ENCODE results near the gene ABCA4.

Gene ABCA4

DNA sequence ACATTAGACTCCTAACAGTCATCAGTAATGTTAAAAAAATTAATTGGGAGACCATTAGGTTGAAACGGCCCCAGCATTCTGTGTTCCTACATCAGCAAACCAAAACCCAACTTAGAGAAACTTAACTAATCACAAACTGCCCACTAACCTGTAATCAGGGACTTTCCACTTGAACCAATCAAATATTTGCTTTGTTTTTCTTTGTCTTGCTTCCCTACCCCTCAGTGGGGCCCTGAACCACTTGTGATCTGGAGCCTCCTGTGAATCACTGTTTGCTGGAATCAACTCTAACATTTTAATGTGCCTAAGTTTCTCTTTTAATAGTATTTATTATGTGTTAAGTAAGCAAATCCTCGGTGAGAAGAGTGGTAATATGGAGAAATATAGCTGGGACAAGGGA, 64.0 kb downstream of the ABCA4 start:
- in situ Hi-C loops (cut with HindIII; ENCODE audit: low sequenced_read_pairs), result no loop called here

DNA sequence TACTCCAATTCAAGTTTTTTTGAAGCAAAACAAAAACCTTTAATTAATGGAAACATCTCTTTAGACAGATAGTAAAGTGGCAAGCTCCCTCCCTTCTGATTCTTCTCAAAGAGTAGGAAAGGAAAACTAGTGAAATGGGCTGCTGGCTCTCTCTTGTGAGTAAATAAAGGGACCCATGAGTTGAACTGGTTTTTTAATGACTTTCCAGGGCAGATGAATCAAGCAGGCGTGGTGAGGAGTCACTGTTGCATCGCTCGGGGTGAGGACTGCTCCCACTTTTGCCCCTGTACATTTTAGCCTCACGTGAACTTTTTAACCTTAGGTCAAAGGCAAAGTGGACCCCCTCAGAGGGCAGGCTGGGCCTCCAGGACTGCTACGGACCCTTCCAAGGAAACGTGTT, 64.8 kb downstream of the ABCA4 start:
- in situ Hi-C loops (cut with HindIII; ENCODE audit: low sequenced_read_pairs), result no loop called here

DNA sequence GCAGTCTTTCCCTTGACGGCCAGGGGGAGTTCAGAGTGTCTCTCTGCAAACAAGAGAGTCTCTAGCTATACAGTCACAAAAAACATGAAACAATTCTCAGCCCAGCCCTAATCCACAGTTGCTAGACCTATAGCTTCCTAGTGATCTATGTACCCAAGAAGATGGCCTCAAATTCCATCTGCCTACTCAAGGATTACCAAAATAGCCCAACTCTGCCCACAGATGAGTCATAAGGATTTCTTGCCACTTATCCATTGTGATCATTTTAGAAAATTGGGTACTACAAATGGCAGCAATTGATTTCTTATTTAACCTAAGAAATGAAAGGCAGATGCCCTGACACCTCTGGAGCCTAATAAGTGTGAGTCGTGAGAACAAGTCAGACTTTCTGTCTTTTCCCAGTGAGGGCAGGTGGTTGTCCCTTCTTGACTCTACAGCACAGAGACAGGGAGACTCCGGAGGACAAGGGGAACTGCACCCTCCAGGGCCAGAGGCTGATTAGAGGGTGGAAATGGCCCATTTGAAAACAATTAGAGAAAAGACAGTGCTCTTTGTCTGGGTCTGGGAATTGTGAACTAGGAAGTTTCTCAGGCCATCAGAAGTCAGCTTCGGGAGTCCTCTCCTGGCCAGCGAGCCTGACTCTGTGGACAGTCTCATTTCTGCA, 65.4 kb downstream of the ABCA4 start:
- in situ Hi-C loops (cut with HindIII; ENCODE audit: low sequenced_read_pairs), result no loop called here

DNA sequence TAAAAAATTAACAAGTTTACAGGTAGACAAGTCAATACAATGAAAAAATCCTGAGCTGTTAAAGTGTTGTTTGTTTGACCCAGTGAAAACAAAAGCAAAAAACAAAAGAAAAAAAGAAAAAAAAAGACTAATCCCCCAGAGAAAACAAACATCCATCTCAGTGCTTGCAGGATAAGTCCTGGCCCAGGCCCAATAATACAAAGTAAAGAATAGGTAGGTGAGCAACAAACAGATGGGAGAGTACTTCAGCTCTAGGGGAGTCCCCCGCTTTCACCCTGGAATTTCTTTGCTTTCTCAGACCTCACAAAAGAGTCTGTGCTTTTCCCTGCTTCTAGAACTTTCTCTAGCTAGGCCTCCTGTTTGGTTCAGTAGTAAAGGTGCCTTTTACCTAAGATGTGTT, 70.3 kb downstream of the ABCA4 start:
- in situ Hi-C loops (cut with HindIII; ENCODE audit: low sequenced_read_pairs), result no loop called here

DNA sequence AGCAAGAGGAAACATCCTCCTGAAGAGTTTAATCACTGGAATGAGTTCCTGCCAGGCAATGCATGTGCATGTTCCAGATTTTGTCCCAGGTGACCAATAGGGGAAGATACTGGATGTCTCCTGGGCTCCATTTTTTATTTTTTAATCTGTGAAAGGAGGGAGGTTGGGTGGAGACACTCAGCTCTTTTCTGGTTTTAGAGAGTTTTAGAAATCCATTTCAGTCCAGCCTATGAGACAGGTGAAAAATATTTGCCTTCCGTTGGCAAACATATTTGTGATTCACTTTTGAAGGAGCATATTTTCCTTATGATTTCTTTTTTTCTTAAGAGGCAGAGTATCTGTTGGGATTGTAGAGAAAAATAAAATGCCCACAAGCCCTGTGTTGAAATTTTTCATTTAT, 70.7 kb downstream of the ABCA4 start:
- in situ Hi-C loops (cut with HindIII; ENCODE audit: low sequenced_read_pairs), result no loop called here

DNA sequence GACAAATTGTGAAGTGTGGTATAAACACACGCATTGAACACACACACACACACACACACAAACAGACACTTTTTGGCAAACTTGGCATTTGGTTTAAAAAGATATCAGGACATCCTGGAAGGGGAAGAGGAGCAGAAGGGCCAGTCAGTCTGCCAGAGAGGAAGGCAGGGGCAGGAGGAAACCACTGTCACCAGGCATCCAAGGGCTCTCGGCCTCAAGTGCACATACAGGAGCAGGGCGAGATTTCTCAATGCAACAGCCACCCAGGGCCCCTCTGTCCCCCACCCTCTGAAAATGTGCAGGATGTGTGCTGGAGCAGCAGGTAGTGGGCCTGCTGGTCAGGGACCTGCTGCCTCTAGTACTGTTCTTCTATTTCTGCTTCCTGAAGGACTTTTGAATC, 71.2 kb downstream of the ABCA4 start:
- in situ Hi-C loops (cut with HindIII; ENCODE audit: low sequenced_read_pairs), result no loop called here

DNA sequence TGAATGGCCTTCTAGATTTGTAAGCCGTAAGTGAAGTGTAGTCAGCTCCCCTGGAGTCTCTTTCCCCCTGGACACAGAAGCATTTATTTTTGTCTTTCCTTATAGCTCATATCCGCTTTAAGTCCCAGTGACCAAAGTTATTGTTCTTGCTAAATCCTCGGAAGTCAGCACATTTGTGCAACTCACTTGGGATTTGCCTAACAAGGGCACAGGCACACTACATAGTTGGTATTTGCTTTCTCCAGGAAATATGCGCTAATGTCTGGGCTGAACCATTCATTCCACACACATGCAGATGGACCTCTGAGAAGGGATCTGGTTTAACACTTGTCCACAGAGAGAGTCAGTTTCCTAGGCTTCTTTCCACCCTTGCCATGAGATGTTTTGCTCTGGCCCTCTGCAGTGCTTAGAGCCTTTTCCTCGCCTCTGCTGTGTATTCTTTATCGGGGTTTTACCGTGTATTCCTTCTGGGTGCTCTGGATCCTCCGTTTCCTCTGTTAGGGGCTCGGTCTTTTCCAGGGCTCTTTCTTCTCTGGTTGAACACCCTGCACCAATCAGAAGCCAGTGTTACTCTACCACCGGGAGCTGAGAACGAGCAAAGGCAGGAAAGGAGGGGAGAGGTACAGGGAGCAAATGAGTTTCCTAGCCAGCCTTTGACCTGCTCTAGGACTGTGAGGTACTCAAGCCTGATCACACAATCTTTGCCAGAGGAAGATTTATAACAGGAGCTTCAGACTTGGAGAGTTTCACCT, 72.4 kb downstream of the ABCA4 start:
- in situ Hi-C loops (cut with HindIII; ENCODE audit: low sequenced_read_pairs), result no loop called here

DNA sequence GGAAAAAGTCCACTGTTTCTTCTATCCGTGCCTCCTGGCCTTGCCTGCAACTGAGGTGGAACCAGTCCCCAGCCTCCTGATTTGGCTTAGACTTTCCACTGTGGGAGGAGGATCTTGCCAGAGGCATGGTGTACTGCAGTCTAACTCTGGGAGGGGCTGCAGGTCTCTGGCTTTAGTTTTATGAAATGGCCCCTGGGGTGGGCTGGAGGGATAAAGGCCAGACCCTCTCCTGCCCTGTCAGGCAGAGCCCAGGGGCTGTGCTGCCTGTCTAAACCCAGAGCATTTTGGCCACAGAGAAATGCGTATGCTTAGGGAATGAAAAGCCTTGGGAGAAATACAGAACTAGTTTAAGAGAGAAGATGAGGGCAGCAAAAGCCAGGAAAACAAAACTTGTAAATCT, 73.0 kb downstream of the ABCA4 start:
- in situ Hi-C loops (cut with HindIII; ENCODE audit: low sequenced_read_pairs), result no loop called here

DNA sequence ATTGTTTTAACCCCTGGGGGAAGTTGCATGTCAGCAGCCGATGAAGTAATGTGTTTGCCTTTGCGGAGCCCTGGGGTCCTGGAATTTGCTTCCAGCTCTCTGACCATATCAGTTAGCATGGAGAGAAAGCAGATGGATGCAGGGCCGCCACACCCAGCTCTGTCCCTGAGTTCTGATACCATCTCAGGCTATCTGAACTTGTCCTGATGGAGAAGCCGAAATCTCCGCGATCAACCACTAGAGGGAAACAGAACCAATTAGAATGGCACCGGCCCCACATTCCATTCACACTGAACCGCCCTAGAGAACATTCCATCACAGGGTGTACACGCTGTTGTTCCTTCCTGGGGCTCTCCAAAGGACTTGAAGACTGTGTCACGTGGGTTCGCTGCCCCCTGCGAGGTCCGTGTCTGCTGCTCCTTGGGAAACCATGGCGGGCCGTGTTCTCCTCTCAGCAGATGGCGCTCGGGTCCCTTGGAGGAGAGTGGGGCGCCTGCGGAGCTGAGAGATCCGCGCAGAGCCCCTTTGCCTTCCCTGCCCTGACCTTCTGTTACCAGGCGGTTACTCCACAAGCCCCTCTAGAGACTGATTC, 75.4 kb downstream of the ABCA4 start:
- in situ Hi-C loops (cut with HindIII; ENCODE audit: low sequenced_read_pairs), result no loop called here

DNA sequence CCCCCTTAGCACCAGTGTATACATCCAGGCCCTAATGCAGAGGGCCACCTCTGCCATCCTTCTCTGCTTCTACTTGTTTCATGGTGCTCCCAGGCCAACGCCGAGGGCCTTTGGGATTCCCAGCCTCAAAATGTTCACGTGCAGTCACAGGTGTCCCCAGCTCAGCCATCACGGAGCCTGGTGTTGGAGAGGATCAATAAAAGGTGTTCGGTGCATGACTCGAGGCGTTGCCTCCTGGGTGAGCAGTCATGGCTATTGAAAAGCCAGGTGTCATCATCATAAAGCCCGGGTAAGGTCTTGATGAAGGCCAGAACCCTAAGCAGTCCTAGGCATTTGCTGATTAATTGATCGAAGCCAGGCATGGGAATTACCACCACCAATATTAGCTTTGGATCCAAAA, 76.1 kb downstream of the ABCA4 start:
- in situ Hi-C loops (cut with HindIII; ENCODE audit: low sequenced_read_pairs), result no loop called here

DNA sequence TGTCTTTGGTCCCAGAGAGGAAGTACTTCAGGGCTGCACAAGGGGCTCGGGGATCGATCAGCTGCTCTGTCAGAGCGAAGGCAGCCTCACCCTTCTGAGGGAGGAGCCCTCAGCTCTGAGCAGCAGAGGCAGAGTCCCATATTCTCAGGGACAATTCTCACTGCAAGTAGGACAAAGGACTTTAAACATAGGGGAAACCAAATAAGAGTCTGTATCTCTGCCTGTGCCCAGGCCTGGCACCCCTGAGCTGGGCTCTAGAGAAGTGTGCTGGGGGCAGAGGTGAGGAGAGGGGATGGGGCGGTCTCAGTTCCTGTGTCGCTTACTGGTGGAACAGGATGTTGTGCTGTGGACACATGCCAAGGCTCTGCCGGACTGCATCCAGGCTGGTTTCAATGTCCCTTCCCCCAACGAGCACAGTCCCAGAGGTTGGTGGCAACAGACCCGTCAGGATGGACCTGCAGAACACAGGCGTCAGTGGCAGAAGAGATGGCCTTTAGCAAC, 76.6 kb downstream of the ABCA4 start:
- in situ Hi-C loops (cut with HindIII; ENCODE audit: low sequenced_read_pairs), result no loop called here

DNA sequence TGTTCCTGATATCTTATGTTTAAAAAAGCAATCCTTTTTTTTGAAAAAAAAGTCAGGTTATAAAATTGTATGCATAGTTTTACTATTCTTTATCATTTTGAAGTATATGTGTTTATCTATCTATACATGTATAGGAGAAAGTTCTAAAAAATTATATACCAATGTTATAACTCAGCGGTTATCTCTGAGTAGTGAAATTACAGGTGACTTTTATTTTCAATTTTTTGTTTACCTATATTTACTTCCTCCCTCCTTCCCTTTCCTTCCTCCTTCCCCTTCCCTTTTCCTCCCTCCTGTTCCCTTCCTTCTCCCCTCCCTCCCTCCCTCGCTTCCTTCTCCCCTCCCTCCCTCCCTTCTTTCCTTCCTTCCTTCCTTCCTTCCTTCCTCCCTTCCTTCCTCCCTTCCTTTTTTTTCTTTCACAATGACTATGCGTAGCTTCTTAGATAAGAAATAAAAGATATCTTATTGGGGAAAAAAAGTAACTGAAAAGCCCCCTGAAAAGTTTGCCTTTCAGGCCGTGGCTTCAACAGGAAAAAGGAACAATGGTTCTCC, 77.1 kb downstream of the ABCA4 start:
- in situ Hi-C loops (cut with HindIII; ENCODE audit: low sequenced_read_pairs), result no loop called here

DNA sequence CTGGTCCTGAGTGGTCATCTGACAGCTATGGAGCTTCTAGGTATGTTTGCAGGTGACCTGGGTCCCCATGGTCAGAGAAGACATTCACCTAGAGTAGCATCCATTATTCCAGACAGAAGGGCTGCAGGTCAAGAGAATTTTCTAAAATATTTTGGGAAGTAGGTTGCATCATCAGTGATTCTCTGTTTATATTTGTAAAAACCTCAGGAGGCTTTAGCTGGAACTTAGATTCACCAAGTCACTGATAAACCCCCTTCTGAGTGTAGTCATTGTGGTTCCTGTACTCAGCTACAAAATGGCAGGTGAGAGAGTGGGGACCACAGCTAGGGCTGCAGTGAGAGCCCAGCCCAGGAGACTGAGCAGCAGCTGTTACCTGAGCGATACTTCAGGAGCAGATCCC, 78.6 kb downstream of the ABCA4 start:
- in situ Hi-C loops (cut with HindIII; ENCODE audit: low sequenced_read_pairs), result no loop called here

DNA sequence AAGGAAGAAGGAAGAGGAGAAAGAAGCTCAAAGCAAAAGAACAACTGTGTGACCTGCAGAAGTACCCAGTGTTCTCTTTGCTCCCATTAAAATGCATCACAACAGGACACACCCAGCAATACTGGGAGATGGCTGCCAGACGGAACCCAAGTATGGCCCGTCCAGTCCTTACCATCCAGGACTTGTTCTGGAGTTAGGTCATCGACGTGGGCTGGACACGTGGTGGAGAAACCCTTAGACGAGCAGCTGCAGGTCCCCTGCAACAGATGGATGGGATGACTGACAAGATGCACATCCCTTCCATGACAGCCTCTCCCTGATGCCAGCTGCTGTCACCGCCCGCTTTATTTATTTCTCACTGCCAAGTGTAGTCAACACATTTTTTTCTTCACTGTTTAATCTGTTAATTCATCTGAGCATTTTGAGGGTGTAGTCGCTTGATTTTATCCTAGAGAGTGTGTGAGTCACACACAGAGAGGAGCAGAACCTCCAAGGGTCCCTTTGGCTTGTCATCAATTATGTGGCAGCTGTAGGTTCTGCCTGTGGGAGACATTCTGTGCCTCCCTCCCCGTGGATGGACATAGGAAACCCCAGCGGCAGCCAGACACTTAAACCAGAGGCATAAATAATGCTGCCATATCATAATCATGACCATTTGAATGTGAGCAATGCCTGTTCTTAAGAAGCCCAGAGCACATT, 80.9 kb downstream of the ABCA4 start:
- in situ Hi-C loops (cut with HindIII; ENCODE audit: low sequenced_read_pairs), result no loop called here

DNA sequence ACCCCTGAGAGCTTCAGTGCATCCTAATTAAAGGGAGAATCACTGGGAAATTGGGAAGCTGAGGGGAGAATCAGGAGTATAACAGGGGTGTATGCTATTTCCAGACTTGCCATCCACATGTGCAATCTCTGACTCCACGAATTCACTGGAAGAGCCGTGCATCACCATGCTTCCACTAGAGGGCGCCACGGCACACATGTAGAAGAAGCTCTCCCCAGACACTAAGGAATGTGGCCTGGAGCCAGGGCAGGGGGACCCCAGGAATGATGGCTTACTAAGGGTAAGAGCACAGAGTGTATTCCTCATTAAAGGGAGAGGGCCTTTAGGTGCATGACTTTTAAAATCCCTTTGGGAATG, 81.5 kb downstream of the ABCA4 start:
- in situ Hi-C loops (cut with HindIII; ENCODE audit: low sequenced_read_pairs), result no loop called here

DNA sequence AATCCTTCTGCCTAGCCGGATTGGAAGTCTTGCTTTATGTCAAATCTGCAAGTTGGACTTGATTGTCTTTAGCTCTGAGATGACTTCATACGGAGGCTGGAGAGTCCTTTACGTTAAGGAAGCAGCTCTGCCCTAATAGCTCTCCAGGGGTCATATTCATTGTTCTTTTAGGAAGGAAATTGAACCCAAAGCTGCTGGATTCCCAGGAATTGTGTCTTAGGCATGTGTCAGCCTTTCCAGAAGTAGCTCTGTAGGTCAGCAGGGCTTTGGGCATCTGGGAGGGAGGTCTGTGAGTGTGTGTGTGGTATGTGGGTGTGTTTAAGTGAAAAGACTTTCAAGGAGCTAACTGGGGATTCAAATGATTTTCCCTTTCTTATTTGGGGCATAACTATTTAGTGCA, 82.4 kb downstream of the ABCA4 start:
- in situ Hi-C loops (cut with HindIII; ENCODE audit: low sequenced_read_pairs), result no loop called here

DNA sequence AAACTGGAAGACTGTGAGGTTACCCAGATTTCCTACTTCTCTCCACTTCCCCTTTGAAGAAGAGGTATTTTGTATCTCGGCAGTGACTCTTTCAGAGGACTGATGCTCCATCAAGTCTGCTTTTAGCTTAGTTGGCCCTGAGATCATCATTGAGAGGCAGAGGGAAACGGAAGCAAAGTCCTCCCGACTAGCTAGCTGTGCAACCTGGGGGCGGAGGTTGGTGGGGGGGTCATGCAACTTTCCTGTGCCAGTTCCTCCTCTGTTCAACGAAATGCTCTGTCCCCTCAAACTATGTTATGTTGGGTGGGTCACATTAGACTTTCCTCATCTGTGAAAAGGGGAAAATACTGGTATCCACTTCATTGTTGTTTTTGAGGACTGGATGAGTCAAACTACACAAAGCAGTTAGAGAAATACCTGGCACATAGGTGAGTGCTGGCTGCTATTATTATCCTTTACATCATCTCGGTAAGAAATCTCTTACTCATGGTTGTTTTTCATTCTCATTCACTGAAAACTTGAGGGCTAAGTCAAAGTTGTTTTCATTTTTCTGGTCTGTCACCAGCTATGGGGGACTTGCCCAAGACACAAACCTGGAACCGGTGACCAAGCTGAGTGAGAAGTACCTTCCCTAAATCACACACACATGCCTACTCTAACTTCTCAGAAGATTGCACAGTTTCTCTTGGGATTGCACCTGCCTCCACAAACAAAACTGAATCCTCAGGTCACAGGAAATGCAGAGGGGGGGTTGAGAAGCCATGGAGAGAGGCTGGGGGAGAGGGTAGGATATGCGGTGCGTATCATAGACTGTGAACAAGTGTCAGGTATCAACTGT, 83.3 kb downstream of the ABCA4 start:
- in situ Hi-C loops (cut with HindIII; ENCODE audit: low sequenced_read_pairs), result no loop called here

DNA sequence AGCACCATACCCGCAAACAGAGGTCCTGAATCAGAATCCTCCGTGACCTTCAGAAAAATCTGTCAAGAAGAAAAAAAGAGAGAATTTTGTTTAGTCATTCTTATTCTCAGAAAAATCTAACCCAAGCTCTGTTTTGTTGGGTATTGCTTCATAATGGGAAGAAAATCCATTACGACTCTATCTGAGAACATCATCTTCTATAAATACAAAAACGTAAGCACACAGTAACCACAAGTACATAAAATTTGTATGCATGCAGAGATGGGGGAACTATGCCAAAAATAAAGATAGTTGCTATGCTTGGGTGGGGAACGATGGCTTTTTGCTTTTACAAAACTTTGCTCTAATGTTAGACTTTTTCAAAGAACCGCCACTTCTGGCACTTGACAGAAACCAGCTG, 84.2 kb downstream of the ABCA4 start:
- in situ Hi-C loops (cut with HindIII; ENCODE audit: low sequenced_read_pairs), result no loop called here

DNA sequence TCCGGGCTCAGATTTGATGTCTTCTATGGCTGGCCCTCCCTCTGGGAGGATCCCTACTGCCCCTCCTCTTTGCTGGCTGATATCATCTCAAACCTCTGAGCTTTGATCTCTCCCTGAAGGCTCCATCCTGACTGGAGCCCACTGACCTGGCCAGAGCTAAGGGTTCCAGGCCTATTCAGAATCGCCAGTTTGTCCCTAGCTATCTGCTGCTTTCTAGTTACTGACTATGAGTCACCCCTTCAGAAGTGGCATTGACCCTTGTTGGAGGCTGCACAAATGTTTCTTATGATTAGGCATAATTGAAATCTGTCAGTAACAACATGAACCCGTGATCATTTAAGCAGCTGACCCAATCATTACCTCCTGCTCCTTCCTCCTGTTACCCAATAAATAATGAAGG, 87.1 kb downstream of the ABCA4 start:
- in situ Hi-C loops (cut with HindIII; ENCODE audit: low sequenced_read_pairs), result no loop called here

DNA sequence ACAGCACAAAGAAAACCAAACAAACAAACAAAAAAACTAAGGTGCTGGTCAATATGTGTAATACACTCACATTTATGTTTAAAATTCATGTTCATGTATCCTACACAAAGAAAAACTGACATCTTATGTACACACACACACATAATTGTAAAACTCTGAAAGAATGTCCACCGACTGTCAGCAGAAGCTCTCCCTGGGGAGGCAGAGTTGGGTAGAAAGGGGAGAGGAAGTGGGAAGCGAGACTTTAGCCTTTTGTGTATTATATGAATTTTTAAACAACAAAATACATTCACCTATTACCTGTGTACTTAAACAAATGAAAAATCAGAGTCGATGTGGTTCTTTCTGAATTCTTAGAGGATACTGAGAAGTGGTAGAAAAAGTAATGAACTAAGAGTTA, 88.3 kb downstream of the ABCA4 start:
- in situ Hi-C loops (cut with HindIII; ENCODE audit: low sequenced_read_pairs), result no loop called here

DNA sequence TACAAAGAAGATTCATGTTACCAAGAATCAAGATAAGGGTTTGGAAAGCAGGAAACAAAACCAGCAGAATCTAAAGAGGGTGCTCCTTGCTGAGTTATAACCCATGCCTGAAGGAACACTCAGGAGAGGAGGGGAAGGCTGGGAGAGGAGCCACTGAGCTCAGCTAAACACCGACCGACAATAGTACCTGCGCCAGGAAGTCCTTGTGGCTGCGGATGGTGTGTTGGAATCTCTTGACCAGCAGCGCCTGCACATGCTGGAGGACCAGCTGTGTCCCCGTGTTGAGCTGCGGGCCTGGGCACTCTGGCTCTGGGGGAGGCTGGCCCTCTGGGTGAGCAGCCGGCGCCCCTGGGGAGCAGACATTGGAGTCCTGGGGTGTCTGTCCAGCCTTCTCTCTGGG, 89.4 kb downstream of the ABCA4 start:
- in situ Hi-C loops (cut with HindIII; ENCODE audit: low sequenced_read_pairs), result no loop called here
